Activated effector memory CD4-positive, alpha-beta T cell treated with Interleukin-2 at 50 U/mL for 16 hours (primary cell): ENCODE results near the gene CARS1.

Source experiments
- DNase-seq: peaks from one replicate; pipeline ENCODE4 v3.0.0-alpha.2; 2020

Gene CARS1

GRCh38 chr11:2990617-2991451, 66.4 kb downstream of the CARS1 start:
- DNase-seq, result peak; percentile 23

- no peak for DNase-seq
Observed at GRCh38 chr11:2989551-2989950, 67.7 kb downstream of the CARS1 start.

DNA sequence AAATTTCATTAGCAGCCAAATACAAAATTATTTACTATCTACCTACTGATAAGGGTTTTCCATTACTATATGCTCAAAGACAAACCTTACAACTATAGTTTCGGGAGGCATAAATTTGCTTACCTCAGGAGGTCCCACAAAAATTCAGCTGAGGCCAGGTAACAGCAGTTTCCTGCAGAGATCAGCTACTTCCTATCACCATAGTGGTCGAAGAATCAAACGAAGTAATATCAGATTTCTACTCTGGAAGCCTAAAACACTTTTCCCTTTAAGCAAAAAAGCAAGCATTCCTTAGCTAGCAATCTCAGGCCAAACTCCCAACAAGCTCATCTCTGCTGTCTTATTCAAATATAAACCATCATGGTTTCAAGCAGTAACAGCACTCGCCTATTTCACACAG, 68.2 kb downstream of the CARS1 start:
- DNase-seq, result no peak

DNA sequence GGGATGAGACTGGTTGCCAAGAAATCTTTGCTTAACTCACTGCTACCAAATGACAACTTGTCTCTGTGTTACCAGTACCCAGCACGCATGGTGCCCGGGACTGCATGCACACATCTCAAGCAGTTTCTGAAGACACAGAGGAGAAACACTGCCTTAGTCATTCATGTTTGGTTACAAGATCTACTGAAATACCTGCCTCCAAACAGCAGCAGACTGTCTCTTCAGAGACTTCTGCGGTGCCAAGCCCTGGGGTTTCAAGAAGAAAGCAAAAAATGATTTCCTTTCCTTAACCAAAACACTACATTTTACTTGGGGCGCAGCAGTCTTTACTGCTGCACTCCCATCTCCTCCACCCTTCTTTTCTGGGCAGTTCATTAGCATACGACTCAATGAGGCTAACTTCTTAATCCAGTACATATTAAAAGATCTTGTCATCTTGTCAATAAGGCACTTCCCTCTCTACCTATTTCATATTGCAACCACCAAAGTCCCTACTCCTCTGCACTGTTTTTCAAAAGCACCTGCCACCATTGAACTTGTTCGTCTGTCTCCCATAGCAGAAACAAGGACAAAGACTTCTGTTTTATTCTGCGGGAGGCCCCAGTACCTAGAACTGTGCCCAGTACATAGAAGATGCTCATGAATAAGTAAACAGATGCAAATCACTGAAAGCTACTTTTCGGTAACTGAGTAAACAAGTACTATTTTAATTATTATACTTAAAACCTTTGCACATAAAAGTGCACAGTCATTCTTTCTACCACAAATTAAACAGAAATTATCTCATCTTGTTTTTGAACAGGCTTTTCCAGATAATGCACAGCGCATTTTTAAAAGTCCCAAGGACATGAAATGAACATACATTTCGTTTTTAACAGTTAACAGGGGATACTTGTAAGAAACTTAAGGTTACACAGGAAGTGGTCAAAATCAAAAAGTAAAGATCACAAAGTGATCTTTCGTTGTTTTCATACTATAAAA, 69.1 kb downstream of the CARS1 start:
- peak; percentile 37 for DNase-seq

GRCh38 chr11:2983908-2984307, 73.3 kb downstream of the CARS1 start:
- no peak for DNase-seq

- DNase-seq, result no peak
Observed at GRCh38 chr11:2982214-2982613, 75.0 kb downstream of the CARS1 start.

DNA sequence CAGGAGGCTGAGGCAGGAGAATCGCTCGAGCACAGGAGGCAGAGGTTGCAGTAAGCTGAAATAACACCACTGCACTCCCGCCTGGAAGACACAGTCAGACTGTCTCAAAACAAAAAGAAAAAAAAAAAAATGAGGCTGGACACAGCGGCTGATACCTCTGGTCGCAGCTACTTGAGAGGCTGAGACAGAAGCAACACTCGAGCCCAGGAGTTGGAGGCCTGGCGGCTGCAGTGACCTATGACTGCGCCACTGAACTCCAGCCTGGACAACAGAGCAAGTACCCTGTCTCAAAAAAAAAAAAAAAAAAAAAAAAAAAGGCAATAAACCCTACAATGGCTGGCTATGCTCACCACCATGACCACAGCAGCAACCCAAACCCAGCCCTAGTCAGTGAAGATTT, 76.1 kb downstream of the CARS1 start:
- DNase-seq, result no peak

DNA sequence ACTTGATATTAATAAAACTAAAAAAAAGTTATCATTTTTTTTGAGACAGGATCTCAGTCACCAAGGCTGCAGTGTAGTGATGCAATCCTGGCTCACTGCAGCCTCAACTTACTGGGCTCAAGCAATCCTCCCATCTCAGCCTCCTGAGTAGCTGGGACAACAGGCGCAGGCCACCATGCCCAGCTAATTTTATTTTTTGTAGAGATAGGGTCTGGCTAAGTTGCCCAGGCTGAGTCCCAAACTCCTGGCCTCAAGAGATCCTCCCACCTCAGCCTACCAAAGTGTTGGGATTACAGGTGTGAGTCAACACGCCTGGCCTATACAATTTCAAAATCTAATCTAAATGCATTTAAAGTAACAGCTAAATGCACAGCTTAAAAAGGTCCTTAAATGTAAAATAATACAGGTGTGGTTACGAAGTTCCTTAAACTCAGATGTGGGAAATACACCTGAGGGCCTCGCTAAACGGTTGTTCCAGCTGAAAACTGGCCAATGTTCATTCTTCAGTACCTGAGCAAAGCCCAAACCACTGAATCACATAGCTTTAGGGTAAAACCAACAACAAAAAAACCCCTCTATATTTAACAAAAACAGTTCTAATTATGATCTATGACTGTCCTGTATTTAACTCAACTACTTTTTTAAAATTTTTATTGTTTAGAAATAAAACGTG, 76.9 kb downstream of the CARS1 start:
- DNase-seq, result no peak

DNA sequence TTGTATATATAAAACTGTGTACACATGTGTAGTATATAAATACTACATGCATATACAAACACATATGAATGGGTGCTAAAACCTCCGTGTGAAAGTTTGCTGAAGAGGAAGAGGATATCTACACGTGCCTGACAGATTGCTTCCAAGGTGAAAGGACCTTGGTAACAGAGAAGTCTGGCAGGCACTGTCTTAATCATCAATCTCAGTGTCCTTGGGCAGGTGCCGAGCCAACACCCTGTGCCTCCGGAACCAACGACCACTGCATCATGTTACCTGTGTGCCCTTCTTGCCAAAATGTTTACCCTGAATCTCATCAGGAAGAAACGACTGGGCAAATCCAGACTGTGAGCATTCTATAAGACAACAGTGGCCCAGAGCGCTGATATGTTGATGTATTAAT, 80.1 kb downstream of the CARS1 start:
- no peak for DNase-seq

DNA sequence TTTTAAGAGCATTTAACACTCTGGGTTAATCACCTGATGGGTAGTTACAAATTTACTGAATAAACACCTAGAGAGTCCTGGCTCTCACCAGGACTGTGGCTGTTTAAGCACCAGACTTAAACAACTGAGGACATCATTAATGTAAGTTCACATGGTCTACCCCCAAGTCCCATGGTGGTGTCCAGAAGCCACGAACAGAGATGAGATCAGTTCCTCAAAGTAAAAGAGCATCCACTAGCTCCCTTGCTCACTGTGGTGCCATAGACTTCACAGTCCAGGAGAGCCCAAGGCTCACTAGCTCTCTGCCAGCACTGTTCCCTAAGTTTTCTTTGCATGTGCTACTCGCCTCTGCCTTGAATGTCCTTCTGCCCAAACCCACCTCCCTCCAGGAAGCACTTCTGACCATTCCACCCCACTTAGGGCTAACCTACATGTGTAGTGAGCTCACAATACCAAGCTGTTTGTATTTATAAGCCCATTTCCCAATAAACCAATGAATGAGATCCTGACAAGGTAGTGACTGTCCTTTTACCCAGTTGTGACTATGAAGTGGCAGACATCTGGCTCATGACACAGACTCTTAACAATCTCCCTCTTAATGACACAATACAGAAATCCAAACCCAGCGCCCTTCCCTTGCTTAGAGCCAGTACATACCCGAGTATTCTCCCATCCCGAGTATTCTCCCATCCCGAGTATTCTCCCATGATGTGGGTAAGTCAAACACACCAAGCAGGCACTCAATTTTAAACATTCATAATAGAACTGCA, 80.7 kb downstream of the CARS1 start:
- DNase-seq, result no peak

DNA sequence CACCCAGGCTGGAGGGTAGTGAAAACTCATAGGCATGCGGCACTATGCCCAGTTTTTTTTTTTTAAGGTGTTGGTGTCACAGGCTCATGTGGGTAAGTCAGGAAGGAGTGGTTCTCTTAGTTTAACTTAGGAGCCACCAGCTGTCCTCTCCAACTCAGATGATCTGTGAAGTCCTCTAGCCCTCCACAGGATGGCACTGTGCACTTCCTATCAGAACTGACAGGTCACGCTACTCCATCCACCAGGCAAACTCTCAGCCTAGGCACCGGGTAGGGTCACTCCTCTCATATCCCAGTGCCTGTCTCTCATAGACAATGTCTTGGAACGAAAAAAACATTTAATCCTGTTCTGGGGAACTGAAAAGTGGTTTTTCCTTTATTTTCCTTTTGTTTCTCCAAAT, 81.6 kb downstream of the CARS1 start:
- no peak for DNase-seq

GRCh38 chr11:2974272-2974671, 83.0 kb downstream of the CARS1 start:
- no peak for DNase-seq

- DNase-seq, result no peak
Observed at GRCh38 chr11:2968341-2968900, 88.8 kb downstream of the CARS1 start.

DNA sequence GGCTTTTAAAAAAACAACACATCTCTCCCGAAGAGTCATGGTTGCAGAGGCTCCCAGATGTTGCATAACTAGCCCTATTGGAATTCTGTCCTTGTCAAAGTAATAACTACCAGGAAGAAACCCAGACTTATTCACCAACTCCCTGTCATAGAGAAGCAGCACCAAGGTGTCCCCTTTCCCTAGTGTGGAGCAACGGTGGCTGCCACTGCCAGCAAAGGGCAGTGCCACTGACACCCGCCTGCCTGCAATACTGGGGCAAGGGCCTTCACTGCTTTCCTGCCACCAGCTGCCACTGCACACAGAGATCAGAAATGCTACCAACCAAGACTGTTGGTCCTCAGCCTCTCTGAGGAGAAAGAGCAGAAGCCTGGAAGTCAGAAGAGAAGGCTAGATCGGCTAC, 92.4 kb downstream of the CARS1 start:
- no peak for DNase-seq

DNA sequence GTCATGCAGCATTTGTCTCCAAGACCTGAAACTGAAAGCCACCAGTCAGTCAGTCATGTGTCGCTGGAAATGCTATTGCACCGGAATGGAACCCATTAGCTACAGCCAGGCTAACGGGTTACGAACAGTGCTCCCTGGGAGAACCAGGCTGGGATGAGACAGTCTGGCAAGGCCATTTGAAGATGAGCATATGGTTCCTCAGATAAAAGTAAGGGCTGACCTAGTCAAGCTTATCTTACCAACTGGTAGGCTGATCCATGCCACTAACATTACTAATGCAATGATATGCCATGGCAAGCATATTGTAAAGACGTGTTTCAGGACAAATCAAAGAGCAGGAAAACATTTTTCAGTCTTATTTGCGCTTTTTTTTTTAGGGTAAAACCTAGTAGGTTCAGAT, 93.5 kb downstream of the CARS1 start:
- no peak for DNase-seq

DNA sequence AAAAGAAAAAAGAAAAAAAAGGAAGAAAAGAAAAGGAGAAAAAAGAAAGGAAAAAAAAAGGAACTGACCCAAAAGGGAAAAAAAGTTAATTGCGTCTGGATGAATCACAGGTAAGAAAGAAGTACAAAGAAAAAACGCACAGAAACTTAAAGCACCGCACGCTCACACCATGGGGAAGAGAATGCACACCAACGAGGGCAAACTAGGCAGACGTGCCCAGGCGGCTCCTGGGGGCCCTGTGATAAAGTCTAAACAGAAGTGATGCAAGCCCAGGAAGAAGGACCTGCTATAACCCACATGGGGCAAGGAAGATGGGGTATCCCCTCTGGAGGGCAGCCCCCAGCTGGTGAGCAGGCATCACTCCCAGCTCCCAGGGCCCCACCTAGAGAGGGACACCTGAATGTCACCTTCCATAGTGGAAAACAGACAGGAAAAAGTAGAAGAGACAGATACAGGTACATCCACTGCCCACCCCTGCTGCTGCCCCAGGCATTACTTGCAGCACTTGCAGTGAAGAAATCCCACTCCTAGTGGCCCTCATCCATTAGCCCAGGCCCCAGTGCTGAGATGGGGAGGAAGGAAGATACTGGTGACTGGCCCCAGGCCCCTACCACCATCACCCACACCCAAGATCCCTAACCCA, 94.0 kb downstream of the CARS1 start:
- DNase-seq, result no peak

DNA sequence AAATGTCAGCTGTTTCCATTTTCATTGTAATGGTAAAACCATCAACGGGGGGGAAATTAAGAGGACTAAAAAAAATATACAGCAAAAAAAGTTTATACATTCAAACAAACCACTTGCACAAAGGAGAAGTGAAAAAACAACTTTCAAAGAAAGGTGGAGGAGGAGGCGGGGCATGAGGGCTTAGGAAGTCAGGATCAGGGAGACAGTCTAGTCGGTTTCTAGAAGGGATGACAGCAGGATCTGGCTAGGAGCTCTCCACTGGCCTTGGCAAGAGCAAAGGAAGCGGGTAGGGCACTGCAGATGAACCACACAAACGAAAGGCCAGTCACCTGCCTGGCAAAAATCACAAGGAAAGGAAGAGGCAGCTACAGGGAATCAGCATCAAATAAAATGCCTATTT, 96.1 kb downstream of the CARS1 start:
- DNase-seq, result no peak

GRCh38 chr11:2960139-2960538, 97.1 kb downstream of the CARS1 start:
- DNase-seq, result no peak

DNA sequence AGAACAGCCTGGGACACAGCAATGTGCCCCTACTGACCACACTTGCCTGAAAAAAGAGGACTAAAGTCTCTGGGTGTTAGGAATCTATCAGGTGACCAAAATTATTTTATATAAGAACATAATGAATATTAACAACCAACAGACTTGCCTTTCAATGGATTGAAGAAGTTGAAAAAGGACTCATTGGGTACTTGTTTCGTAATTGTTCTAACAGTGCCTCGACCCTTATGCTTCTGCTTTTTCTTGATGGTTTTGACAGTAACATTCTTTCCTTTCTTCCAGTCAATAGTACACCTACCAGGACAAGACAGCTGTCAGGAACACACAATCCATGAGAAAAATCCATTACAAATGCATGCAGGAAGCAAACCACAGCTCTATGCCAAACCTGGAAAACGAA, 99.0 kb downstream of the CARS1 start:
- DNase-seq, result no peak

- DNase-seq, result no peak
Observed at GRCh38 chr11:2955906-2956476, 101.2 kb downstream of the CARS1 start.

DNA sequence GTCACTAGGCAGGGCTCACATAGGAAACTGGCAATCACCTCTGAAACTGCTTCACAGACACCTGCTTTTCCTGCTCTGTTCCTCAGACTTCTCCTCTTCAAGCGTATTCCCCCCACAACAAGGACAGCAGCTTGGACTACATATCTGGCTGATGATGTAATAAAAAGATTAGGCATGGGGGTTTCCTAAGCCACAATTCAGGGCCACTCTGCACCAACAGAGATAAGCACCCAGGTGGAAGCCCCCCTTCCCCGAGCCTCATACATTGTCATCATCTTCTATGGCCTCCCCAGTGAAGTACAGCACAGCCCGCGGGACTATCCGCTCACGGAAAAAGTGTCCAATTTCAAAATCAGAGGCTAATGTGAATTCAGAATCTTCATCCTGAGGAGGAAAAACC, 103.0 kb downstream of the CARS1 start:
- no peak for DNase-seq
